Breast epithelium (tissue), 4 donors: ENCODE results near the gene LRP3. TPM values are rescaled to one million over a fixed set of nuclear protein-coding genes. Genes with fewer than 3 reads are reported as not detected.
"Not testable (repeated sequence)": the region's sequence is repeated elsewhere in the genome, so short reads cannot be mapped to it uniquely, and the experiment has no call there.

Source experiments
- DNase-seq, 2 donors: peaks; one replicate each; pipeline ENCODE4 v3.0.0-alpha.2; 2019; ENCODE audit warnings: low spot score in 2 of 2
- H3K27ac ChIP-seq, 2 donors: fragments of 200-600 bp; sonication (generic) in 1 of 2; one replicate each; pipeline ENCODE4 v1.5.1; 2016 to 2019; ENCODE audit warnings: mild to moderate bottlenecking in 1 of 2
- H3K27me3 ChIP-seq, 2 donors: fragments of 200-600 bp; sonication (generic) in 1 of 2; one replicate each; pipeline versions ENCODE4 v1.5.1 to v1.6.0; 2017 to 2019; ENCODE audit warnings: control low read depth in 1 of 2, mild to moderate bottlenecking in 1 of 2
- H3K36me3 ChIP-seq: fragments of 200-600 bp; one replicate; pipeline ENCODE4 v1.5.1; 2019
- H3K4me1 ChIP-seq, 2 donors: fragments of 200-600 bp; sonication (generic); one replicate each; pipeline ENCODE4 v1.5.1; 2016 to 2019; ENCODE audit warnings: control low read depth in 1 of 2
- H3K4me3 ChIP-seq, 3 donors: fragments of 200-600 bp; sonication (generic); 1 replicate in 2 of 3; 2 replicates in 1 of 3; pipeline ENCODE4 v1.5.1; 2016 to 2019; ENCODE audit warnings: mild to moderate bottlenecking in 3 of 3, moderate library complexity in 2 of 3
- H3K9me3 ChIP-seq, 2 donors: fragments of 200-600 bp; sonication (generic) in 1 of 2; one replicate each; pipeline ENCODE4 v1.5.1; 2016 to 2019; ENCODE audit warnings: control low read depth in 1 of 2
- CTCF ChIP-seq, 3 donors: fragments of 450-650 bp; IDR thresholded peaks; one replicate each; pipeline ENCODE4 v1.5.1; 2016 to 2017; ENCODE audit warnings: antibody characterized with exemption in 3 of 3, mild to moderate bottlenecking in 3 of 3, moderate library complexity in 3 of 3
- POLR2A ChIP-seq: fragments of 450-650 bp; IDR thresholded peaks from one replicate; pipeline ENCODE4 v1.6.1; 2016; ENCODE audit warnings: antibody characterized with exemption, mild to moderate bottlenecking, moderate library complexity
- POLR2AphosphoS5 ChIP-seq, 3 donors: sonication (generic); formaldehyde crosslinking; IDR thresholded peaks; one replicate each; pipeline ENCODE4 v1.6.1; 2017; ENCODE audit warnings: antibody characterized with exemption in 3 of 3
- intact Hi-C: fragments of 100-400 bp; cut with DNase I; formaldehyde crosslinking; loops from one replicate; pipeline ENCODE4 v1.15.1; 2023; ENCODE audit warnings: low total_unique reads
- total RNA-seq, 3 donors: library from RNA; depleted of rRNA; stranded (reverse); fragments of >200 nt; gene quantifications; one replicate each; pipeline ENCODE4 v1.1.0, GENCODE V29; 2016

Gene LRP3
- total RNA-seq, 3 donors from 2014 or later: 15.1 to 29.5 (median 23.8) TPM

- Histone ChIP-seq H3K4me3 (no peak overlapping the region), H3K9me3 (no peaks in the 10 kb centered on the region), H3K4me1 (no peaks in the 10 kb centered on the region), H3K36me3 (no peaks in the 10 kb centered on the region), H3K27me3 (no peaks in the 10 kb centered on the region), H3K27ac (no peak overlapping the region)
- DNase-seq: no peak
- TF ChIP-seq POLR2AphosphoS5 (IDR thresholded peaks at IDR 0.05) (no peak), CTCF (IDR thresholded peaks at IDR 0.05) (no peak), POLR2A (no peak)
- intact Hi-C loops: no loop called here
Measured at GRCh38 chr19:33189453-33189852, 4.7 kb upstream of the LRP3 start.

DNA sequence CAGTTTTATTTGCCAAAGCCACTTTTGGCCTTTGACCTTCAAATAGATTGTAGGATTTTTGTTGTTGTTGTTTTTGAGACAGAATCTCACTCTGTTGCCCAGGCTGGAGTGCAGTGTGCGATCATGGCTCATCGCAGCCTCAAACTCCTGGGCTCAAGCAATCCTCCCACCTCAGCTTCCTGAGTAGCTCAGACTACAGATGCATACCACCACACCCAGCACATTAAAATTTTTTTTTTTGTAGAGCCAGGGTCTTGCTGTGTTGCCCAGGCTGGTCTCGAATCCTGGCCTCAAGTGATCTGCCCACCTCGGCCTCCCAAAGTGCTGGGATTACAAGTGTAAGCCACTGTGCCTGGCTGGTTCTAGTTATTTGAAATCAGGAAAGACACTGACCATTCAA lies 3.0 kb upstream of the LRP3 start:
- H3K9me3 ChIP-seq, H3K4me1 ChIP-seq, H3K27ac ChIP-seq, H3K27me3 ChIP-seq, H3K36me3 ChIP-seq, H3K4me3 ChIP-seq, DNase-seq, intact Hi-C loops: not testable (repeated sequence)

GRCh38 chr19:33191501-33191900 lies 2.6 kb upstream of the LRP3 start:
- Histone ChIP-seq H3K27ac (no peak overlapping the region), H3K9me3 (no peaks in the 10 kb centered on the region), H3K36me3 (no peaks in the 10 kb centered on the region), H3K4me3 (no peak overlapping the region), H3K27me3 (no peaks in the 10 kb centered on the region), H3K4me1 (peaks cover 0 to 8% of the 10 kb centered on the region in 2 donors)
- TF ChIP-seq POLR2A (no peak), POLR2AphosphoS5 (IDR thresholded peaks at IDR 0.05) (no peak), CTCF (IDR thresholded peaks at IDR 0.05) (no peak)
- DNase-seq: no peak
- intact Hi-C loops: no loop called here

DNA sequence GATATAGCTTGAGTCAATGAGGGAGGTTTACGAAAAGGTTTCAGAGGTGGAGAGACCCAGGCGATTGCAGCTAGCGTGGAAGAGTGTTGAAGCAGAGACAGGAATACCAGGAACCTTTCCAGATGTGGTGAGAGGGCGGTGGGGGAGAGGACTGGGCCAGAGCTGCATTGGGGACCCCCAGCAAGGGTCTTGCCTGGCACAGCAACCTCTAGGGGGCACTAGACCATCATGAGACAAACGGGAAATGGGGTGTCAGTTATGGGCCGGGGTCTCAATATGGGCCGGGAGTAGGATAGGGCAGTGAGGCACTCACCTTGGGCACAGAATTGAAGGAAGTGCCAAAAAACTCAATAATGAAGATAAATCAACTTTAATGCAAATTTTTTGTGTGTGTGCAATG lies 2.1 kb upstream of the LRP3 start:
- Histone ChIP-seq H3K4me1 (peaks cover 0 to 8% of the 10 kb centered on the region in 2 donors), H3K36me3 (no peaks in the 10 kb centered on the region), H3K27ac (no peak overlapping the region), H3K27me3 (no peaks in the 10 kb centered on the region), H3K4me3 (no peak overlapping the region), H3K9me3 (no peaks in the 10 kb centered on the region)
- intact Hi-C loops: no loop called here
- TF ChIP-seq POLR2A (no peak), POLR2AphosphoS5 (IDR thresholded peaks at IDR 0.05) (no peak), CTCF (IDR thresholded peaks at IDR 0.05) (no peak)
- no peak for DNase-seq

DNA sequence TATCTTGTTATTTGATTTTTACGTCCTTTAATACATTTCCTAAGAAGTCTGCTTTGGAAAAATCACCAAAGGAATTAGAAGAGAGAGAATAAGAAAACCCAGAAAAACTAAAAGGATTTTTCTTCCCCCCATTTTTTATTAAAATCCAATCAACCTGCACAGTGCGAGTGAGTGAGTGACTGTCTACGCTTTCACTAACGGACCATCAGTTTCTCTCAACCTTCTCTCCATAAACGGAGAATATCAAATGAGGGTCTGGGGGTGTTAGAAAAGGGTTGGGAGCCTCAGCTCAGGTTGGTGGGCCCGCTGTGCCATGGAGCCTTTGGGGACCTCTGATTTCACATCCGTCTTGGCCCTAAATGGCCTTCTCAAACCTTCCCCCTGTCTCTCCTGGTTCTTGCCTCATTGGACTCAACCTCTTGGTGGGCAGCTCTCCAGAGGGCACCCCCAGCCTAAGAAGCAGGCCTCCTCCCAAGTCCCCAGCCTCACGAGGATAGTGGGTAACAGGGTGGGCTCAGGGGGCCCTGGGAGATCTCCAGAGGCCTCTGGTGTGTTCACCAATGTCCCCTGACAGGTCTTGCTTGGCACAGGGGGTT lies 763 bp upstream of the LRP3 start:
- no peaks in the 10 kb centered on the region for H3K27me3 ChIP-seq
- H3K4me3 ChIP-seq: peak overlapping the region; percentile 28 to 97 (median 71)
- TF ChIP-seq CTCF (IDR thresholded peaks at IDR 0.05): no peak
- TF ChIP-seq POLR2AphosphoS5 (IDR thresholded peaks at IDR 0.05): no peak
- no peak for TF ChIP-seq POLR2A
- no peak for DNase-seq
- intact Hi-C loops: no loop called here
- no peaks in the 10 kb centered on the region for H3K36me3 ChIP-seq
- H3K27ac ChIP-seq: peak overlapping the region in 1 of 2 donors; percentile 55
- H3K4me1 ChIP-seq: peaks cover 0 to 8% of the 10 kb centered on the region in 2 donors
- H3K9me3 ChIP-seq: no peaks in the 10 kb centered on the region

DNA sequence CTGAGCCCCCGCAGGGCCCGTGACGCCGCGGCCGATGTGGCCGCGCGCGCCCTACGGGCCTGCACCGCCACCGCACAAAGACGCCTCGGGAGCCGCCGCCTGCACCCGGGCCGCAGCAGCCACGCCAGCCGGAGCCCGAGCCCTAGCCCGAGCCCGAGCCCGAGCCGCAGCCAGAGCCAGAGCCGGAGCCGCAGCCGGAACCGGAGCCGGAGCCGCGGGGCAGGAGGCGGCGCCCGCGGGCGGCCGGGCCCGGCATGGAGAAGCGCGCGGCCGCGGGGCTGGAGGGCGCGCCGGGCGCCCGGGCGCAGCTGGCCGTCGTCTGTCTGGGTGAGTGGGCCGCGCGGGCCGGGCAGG lies 379 bp downstream of the LRP3 start:
- Histone ChIP-seq H3K27ac (peak overlapping the region; percentile 63 to 87), H3K4me3 (peak overlapping the region; percentile 71 to 97 (median 71)), H3K36me3 (no peaks in the 10 kb centered on the region), H3K4me1 (peaks cover 0 to 8% of the 10 kb centered on the region in 2 donors), H3K27me3 (no peaks in the 10 kb centered on the region), H3K9me3 (no peaks in the 10 kb centered on the region)
- intact Hi-C loops: no loop called here
- TF ChIP-seq POLR2A (no peak), POLR2AphosphoS5 (IDR thresholded peaks at IDR 0.05) (no peak), CTCF (IDR thresholded peaks at IDR 0.05) (no peak)
- no peak for DNase-seq
